T-helper 22 cell (primary cell): ENCODE results near the gene RHOA.
"Not testable (repeated sequence)": the region's sequence is repeated elsewhere in the genome, so short reads cannot be mapped to it uniquely, and the experiment has no call there.

Source experiments
- DNase-seq: peaks from one replicate; pipeline ENCODE4 v3.0.0-alpha.2; 2020; ENCODE audit warnings: low read depth

RHOA gene

GRCh38 chr3:49411535-49411967 is 225 bp downstream of the RHOA start:
- peak; percentile 49 for DNase-seq

GRCh38 chr3:49410846-49411534 is 786 bp downstream of the RHOA start:
- DNase-seq = no peak

DNA sequence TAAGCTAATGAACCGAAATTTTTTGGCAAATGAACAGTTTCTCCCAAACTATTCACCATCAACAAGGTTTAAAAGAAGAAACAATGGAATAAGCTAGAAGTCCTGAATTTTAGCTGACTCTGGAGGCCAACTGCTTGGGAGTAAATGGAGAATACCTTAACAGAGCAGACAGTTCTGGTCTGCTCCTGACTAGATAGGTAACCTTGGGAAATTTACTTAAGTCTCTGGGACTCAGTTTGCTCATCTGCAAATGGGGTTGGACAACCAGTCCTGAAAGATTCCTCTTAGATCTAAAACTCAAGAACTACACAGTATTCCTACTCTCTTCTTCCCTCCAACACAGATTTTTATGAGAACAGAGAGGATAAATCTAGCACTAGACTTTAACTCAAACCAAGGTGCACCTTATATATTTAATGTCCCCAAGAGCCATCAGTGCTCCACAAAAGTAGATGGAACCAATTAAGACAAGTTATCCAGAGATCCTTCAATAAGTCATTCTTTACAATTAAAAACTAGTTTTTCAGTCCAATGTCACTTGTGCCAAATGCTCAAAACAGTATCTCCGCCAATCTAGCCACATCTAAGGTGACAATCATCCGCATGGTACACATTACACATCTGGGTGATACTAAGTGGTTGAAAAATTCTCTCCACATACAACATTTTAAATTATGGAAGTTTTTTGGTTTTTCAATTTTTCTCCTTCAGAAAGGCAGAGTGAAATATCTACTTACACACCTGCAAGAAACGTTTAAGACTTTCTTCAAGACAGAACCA is 1.5 kb downstream of the RHOA start:
- no peak for DNase-seq

GRCh38 chr3:49406571-49407565 is 4.9 kb downstream of the RHOA start:
- DNase-seq = no peak

GRCh38 chr3:49405570-49405969 is 6.2 kb downstream of the RHOA start:
- DNase-seq = not testable (repeated sequence)

- DNase-seq = no peak
These were observed 7.9 kb downstream of the RHOA start for GRCh38 chr3:49403891-49404290.

DNA sequence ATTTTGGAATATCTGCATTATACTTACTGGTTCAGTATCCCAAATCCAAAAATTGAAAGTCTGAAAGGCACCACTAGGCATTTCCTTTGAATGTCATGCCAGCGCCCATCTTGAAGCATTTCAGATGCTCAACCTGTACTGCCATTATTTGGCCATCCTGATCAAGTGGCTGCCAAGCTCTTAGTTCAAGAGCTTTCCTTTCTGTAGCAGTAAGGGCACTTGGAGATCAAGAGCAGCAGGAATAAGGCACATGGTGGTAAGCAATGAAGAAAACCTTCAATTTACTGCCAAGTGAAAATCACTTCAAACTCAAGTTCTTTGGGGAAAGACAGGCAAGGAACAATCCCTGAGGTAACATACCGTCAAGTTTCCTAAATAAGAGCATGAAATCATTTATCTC is 10.0 kb downstream of the RHOA start:
- DNase-seq = no peak

GRCh38 chr3:49399461-49399860 is 12.3 kb downstream of the RHOA start:
- DNase-seq = no peak

GRCh38 chr3:49397470-49397869 is 14.3 kb downstream of the RHOA start:
- DNase-seq = no peak

GRCh38 chr3:49391310-49391709 is 20.5 kb downstream of the RHOA start:
- not testable (repeated sequence) for DNase-seq

- no peak for DNase-seq
These were observed 22.5 kb downstream of the RHOA start for GRCh38 chr3:49389297-49389696.

DNA sequence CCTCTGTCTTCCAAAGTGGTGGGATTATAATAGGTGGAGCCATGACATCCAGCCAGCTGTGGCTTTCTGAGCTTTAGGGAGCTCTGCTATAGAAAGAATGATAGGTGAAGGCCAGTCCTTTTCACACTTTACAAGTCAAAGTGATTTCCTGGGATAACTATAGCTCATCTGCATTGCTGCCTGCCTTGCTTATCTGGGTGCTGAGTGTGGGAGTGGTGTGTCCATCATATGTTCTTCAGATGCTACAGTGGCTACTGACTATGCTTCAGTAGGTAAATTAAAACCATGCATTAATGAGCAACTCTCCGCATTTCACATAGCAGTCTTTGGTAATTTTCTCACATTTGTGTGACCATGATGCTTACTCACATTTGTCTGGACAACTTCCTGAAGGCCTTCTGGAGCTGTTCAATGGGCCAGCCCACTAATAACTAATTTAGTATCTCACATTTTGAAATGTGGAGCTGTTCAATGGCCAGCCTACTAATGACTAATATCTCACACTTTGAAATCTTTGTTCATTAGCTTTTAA is 23.4 kb downstream of the RHOA start:
- DNase-seq = no peak

DNA sequence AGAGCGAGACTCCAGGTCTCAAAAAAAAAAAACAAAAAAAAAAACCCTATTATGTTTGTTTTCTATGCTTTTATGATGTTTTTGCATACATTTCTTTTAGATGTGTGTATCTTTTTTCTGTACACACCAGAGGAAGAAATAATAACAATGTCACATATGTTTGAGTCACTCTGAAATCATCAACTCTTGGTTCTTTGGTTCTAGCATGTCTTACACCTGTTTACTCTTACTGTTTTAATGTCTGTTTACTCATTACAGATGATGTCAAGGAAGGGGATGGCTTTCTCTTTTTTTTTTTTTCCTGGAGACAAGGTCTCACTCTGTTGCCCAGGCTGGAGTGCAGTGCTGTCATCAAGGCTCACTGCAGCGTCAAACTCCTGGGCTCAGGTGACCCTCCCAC is 24.1 kb downstream of the RHOA start:
- no peak for DNase-seq

DNA sequence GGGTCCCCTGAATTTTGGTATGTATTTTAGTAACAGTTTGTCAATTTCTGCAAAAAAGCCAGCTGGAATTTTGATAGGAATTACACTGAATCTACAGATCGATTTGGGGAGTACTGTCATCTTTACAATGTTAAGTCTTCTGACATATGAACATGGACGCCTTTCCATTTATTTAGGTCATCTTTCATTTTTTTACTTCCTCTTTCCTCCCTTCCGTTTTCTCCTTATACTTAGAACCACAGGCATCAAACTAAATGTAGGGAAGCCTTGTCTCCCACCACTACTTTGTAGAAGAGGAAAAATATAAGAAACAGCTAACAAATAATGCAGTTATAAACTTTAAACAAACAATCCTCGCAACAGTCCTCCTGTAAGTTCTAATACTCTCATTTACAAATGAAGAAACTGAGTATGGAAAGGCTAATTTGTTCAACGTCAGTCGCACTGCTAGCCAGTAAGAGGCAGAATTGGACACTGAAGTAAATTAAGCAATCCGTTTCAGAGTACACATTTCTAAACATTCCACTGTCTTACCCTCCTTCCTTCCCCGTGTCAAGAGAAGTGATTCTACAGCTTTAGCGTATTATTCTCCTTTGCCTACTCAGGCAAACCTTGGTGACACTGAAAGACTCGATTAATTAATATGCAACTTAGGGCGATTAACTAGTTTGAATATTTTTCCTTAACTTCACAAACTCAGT is 25.6 kb downstream of the RHOA start:
- DNase-seq = no peak

DNA sequence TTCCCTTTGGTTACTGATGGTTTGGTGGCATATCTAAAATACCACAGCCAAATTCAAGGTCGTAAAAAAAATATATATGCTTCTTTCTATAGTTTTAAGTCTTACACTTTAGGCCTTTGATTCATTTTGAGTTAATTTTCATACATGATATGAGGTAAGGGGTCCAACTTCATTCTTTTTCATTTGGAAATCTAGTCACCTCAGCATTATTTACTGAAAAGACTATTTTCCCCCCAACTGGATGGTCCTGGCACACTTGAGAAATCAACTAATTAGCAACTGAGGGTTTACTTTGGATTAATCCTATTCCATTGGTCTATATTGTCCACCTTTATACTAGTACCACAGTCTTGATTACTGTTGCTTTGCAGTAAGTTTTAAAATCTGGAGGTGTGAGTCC is 26.2 kb downstream of the RHOA start:
- DNase-seq = no peak

DNA sequence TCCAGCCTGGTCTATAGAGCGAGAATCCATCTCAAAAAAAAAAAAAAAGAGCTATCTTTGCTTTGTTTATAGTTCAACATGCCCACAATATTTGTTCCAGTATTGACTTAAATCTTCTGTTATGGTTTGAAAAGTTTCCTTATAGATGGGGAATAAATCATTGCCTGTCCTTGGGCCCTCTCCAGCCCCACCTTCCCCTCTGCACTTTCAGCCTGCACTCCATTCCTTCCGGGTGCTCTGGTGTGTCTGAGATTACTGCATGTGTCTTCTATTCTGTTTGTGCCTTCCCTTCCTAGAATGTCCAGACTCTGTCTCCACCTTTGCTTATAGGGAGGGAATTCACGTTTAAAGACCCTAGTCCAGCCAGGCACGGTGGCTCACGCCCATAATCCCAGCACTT is 28.4 kb downstream of the RHOA start:
- DNase-seq = no peak

DNA sequence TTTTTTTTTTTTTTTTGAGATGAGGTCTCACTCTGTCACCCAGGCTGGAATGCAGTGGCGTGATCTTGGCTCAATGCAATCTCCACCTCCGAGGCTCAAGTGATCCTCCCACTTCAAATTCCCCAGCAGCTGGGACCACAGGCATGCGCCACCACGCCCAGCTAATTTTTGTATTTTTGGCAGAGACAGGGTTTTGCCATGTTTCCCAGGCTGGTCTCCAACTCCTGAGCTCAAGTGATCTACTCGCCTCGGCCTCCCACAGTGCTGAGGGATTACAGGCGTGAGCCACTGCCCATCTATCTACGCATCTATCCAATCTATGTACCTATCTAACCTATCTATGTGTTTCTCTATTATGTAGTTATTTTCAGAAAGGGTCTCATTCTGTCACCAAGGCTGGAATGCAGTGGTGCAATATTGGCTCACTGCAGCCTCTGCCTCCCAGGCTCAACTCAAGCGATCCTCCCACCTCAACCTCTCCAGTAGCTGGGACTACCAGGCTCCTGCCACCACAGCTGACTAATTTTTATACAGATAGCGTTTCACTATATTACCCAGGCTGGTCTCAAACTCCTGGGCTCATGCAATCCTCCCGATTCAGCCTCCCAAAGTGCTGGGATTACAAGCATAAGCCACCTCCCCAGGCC is 33.4 kb downstream of the RHOA start:
- no peak for DNase-seq

GRCh38 chr3:49377483-49377882 is 34.3 kb downstream of the RHOA start:
- peak; percentile 25 for DNase-seq

DNA sequence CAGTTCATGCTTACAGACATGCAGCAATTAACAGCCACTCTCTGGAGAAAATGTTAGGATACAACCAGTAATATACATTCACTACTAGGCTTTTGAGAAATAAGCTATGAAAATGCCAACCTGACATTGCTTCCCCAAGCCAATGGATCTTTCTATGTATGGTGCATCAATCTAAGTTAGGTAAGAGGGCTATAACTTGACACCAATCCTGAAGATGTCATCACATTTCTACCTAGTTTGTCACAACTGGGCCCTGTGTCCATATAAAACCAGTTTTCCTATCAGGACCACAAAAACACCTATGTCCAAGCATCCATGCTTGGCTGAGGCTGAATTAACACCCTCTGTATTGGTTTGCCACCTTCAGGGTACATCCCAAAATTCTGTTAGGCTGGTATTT is 39.8 kb downstream of the RHOA start:
- no peak for DNase-seq

DNA sequence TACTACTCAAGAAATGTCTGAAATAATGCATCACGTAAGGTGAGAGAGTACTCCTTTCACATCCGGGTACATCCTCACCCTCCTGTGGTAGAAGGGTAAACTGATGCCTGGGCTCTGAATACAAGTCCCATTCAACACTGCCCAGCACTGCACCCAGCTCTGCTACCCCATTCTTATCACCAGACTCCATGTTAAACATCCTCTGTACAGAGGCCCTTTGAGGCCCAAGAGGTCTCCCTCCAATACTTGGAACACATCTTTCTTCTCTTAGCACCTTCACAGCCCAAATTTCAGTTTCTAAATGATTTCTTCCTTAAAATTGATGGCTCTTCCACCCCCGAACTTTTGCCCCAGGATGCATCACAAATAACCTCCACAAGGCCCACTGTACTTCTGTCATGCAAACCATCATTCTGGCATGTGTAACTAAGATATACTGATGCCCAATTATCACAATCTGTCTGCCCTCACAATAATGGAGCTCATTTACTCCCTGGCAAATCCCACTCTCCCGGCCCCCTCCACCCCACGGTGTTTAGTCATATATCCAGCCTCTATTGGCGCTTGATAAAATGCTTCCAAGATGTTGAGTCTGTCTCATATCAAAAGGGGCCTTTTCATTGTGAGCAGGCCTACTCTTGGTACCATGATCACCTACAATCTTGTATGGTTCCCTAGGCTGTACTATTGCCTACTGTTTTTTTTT is 41.0 kb downstream of the RHOA start:
- no peak for DNase-seq
